HCT116 (cell line): Measurements from ENCODE around the gene CLIC5. TPM values are rescaled to one million over a fixed set of nuclear protein-coding genes. Genes with fewer than 3 reads are reported as not detected.

Experiments
- ATAC-seq: fragments of 200-7000 bp; cut with Tn5 transposase; 2 replicates; pipeline ENCODE4 v1.9.1; 2020; ENCODE audit warnings: mild to moderate bottlenecking, moderate library complexity
- BruUV-seq: library from RNA; stranded (reverse); fragments of 400-500 nt; replicated peaks from 2 replicates; lab custom pipeline; 2021; lab: Mats Ljungman, UMichigan
- CTCF ChIA-PET: fragments of 300-600 bp; sonication (Branson Sonifier 250); formaldehyde crosslinking; loops from one replicate; lab custom pipeline; 2021; ENCODE audit warnings: antibody characterized with exemption; lab: Charles Lee
- POLR2A ChIA-PET: fragments of 300-600, 350-600 bp; sonication (Branson Sonifier 250); formaldehyde crosslinking; loops from one replicate; lab custom pipeline; 2021; ENCODE audit warnings: antibody characterized with exemption; lab: Charles Lee
- RAD21 ChIA-PET, 2 experiments: fragments of 300-600 bp; sonication (Branson Sonifier 250); formaldehyde crosslinking; loops; one replicate each; lab custom pipeline; 2023; ENCODE audit warnings: low total read pairs in 2 of 2; ENCODE audit not compliant: uncharacterized antibody in 2 of 2, unreplicated experiment in 2 of 2, low non-redundant PET in 1 of 2; lab: Charles Lee
- DNase-seq: peaks from one replicate; pipeline ENCODE4 v3.0.0-alpha.2; 2010; ENCODE audit warnings: low read depth, low spot score
- H2AFZ ChIP-seq: fragments of 200-600 bp; shearing (Covaris generic), sonication (generic); 2 replicates; pipeline ENCODE4 v1.6.1; 2017; ENCODE audit warnings: low read depth, mixed run types, mixed read lengths, antibody characterized with exemption, low read length; ENCODE audit not compliant: poor library complexity, severe bottlenecking
- H3K27ac ChIP-seq: 2 replicates; pipeline ENCODE4 v1.5.1; 2012; ENCODE audit warnings: low read depth, low read length
- H3K27me3 ChIP-seq: fragments of 200-600 bp; sonication (generic); 2 replicates; pipeline ENCODE4 v1.6.1; 2016; ENCODE audit warnings: mixed run types, low read length, mixed read lengths; ENCODE audit not compliant: insufficient read depth
- H3K36me3 ChIP-seq, 2 experiments: fragments of 200-500 bp in 1 of 2; fragments of 200-600 bp in 1 of 2; sonication (Bioruptor generic) in 1 of 2; sonication (generic) in 1 of 2; 2 replicates each; pipeline versions ENCODE4 v1.5.1 to v1.6.1; 2014 to 2016; ENCODE audit warnings: low read length in 2 of 2, inconsistent platforms in 1 of 2, mixed read lengths in 1 of 2, mixed run types in 1 of 2; ENCODE audit not compliant: insufficient read depth in 2 of 2, control insufficient read depth in 1 of 2
- H3K4me1 ChIP-seq, 2 experiments: fragments of 200-600 bp in 1 of 2; sonication (generic) in 1 of 2; 2 replicates each; pipeline versions ENCODE4 v1.5.1 to v1.6.1; 2012 to 2017; ENCODE audit warnings: low read length in 2 of 2, inconsistent platforms in 1 of 2, mild to moderate bottlenecking in 1 of 2, mixed read lengths in 1 of 2, mixed run types in 1 of 2, moderate library complexity in 1 of 2; ENCODE audit not compliant: insufficient read depth in 2 of 2, control insufficient read depth in 1 of 2
- H3K4me2 ChIP-seq: fragments of 200-600 bp; sonication (generic); 2 replicates; pipeline ENCODE4 v1.6.1; 2017; ENCODE audit warnings: mixed run types, low read length, mixed read lengths
- H3K4me3 ChIP-seq, 2 experiments: fragments of 200-600 bp in 1 of 2; sonication (generic) in 1 of 2; replicated peaks in 1 of 2; 2 replicates each; pipeline ENCODE4 v1.5.1; 2011 to 2016; ENCODE audit warnings: low read length in 2 of 2, control low read depth in 1 of 2, low read depth in 1 of 2, mild to moderate bottlenecking in 1 of 2, mixed read lengths in 1 of 2, mixed run types in 1 of 2
- H3K79me2 ChIP-seq: fragments of 200-600 bp; sonication (generic); 2 replicates; pipeline ENCODE4 v1.6.1; 2017; ENCODE audit warnings: mild to moderate bottlenecking, mixed run types, low read length, moderate library complexity, mixed read lengths; ENCODE audit not compliant: insufficient read depth
- H3K9ac ChIP-seq: fragments of 200-600 bp; sonication (generic); 2 replicates; pipeline ENCODE4 v1.6.1; 2016; ENCODE audit warnings: low read length, mixed read lengths
- H3K9me2 ChIP-seq: fragments of 200-600 bp; sonication (generic), shearing (Covaris generic); 2 replicates; pipeline ENCODE4 v1.6.1; 2017; ENCODE audit warnings: mixed run types, mild to moderate bottlenecking, moderate library complexity; ENCODE audit not compliant: insufficient read depth
- H3K9me3 ChIP-seq, 2 experiments: fragments of 200-500 bp in 1 of 2; fragments of 200-600 bp in 1 of 2; sonication (Bioruptor generic) in 1 of 2; sonication (generic) in 1 of 2; 2 replicates each; pipeline ENCODE4 v1.6.1; 2014 to 2017; ENCODE audit warnings: low read length in 2 of 2, mixed read lengths in 2 of 2, inconsistent platforms in 1 of 2, low read depth in 1 of 2, mild to moderate bottlenecking in 1 of 2, mixed run types in 1 of 2, moderate library complexity in 1 of 2; ENCODE audit not compliant: control insufficient read depth in 1 of 2, insufficient read depth in 1 of 2
- H4K20me1 ChIP-seq: fragments of 200-600 bp; sonication (generic), shearing (Covaris generic); 2 replicates; pipeline ENCODE4 v1.6.1; 2017; ENCODE audit warnings: mixed run types, mild to moderate bottlenecking, moderate library complexity; ENCODE audit not compliant: insufficient read depth
- CBX3 ChIP-seq: IDR thresholded peaks from 2 replicates; pipeline ENCODE4 v1.6.1; 2012; ENCODE audit warnings: low read depth
- CEBPB ChIP-seq: IDR thresholded peaks from 2 replicates; pipeline ENCODE4 v1.6.1; 2012; ENCODE audit warnings: low read depth
- EGR1 ChIP-seq: IDR thresholded peaks from 2 replicates; pipeline ENCODE4 v1.6.1; 2012; ENCODE audit warnings: low read depth
- ELF1 ChIP-seq: IDR thresholded peaks from 2 replicates; pipeline ENCODE4 v1.6.1; 2012; ENCODE audit warnings: low read depth, borderline replicate concordance
- EZH2 ChIP-seq: fragments of 200-600 bp; sonication (generic); IDR thresholded peaks from 2 replicates; pipeline ENCODE4 v1.6.1; 2017; ENCODE audit warnings: antibody characterized with exemption, mixed run types
- EZH2phosphoT487 ChIP-seq: fragments of 200-600 bp; IDR thresholded peaks from 2 replicates; pipeline ENCODE4 v1.6.1; 2018; ENCODE audit warnings: antibody characterized with exemption, borderline replicate concordance
- FOSL1 ChIP-seq: IDR thresholded peaks from 2 replicates; pipeline ENCODE4 v1.6.1; 2012; ENCODE audit warnings: low read depth
- JUND ChIP-seq: IDR thresholded peaks from 2 replicates; pipeline ENCODE4 v1.6.1; 2012
- POLR2A ChIP-seq: IDR thresholded peaks from 2 replicates; pipeline ENCODE4 v1.7.0; 2011; ENCODE audit warnings: borderline replicate concordance; ENCODE audit not compliant: insufficient read depth, insufficient read length; ENCODE audit errors: extremely low read depth
- POLR2AphosphoS5 ChIP-seq: IDR thresholded peaks from 2 replicates; pipeline ENCODE4 v1.6.1; 2011; ENCODE audit warnings: mild to moderate bottlenecking, low read depth, low read length, moderate library complexity
- RAD21 ChIP-seq: IDR thresholded peaks from 2 replicates; pipeline ENCODE4 v1.6.1; 2012; ENCODE audit warnings: low read depth, mild to moderate bottlenecking
- SIN3A ChIP-seq: IDR thresholded peaks from 2 replicates; pipeline ENCODE4 v1.6.1; 2012; ENCODE audit warnings: low read depth
- SP1 ChIP-seq: IDR thresholded peaks from 2 replicates; pipeline ENCODE4 v1.6.1; 2012; ENCODE audit warnings: low read depth
- YY1 ChIP-seq: IDR thresholded peaks from 2 replicates; pipeline ENCODE4 v1.6.1; 2011; ENCODE audit warnings: low read length, low read depth, moderate library complexity, mild to moderate bottlenecking; ENCODE audit not compliant: insufficient replicate concordance; ENCODE audit errors: extremely low read depth
- ZFX ChIP-seq: fragments of 450-650 bp; IDR thresholded peaks from 2 replicates; pipeline ENCODE4 v1.6.1; 2017
- ZNF274 ChIP-seq: fragments of 200-500 bp; sonication (Bioruptor generic); IDR thresholded peaks from 2 replicates; pipeline ENCODE4 v1.6.1; 2014; ENCODE audit warnings: mild to moderate bottlenecking, low read depth, low read length, inconsistent platforms
- intact Hi-C: fragments of 100-400 bp; cut with micrococcal nuclease; formaldehyde crosslinking; loops from 2 replicates; pipeline ENCODE4 v1.10.0; 2022
- total RNA-seq: library from RNA; stranded (reverse); gene quantifications from one replicate; pipeline ENCODE4 v1.2.1, GENCODE V29; 2021; ENCODE audit not compliant: unreplicated experiment
- TF ChIP-seq, protein P1 (sequence below): IDR thresholded peaks from 2 replicates; pipeline ENCODE4 v1.6.1; 2012
- TF ChIP-seq, protein P2 (sequence below): IDR thresholded peaks from 2 replicates; pipeline ENCODE4 v1.6.1; 2012; ENCODE audit warnings: low read depth
- TF ChIP-seq, protein P3 (sequence below): IDR thresholded peaks from 2 replicates; pipeline ENCODE4 v1.6.1; 2012

CLIC5 gene
- total RNA-seq, 1 experiment from 2014 or later, result 0.20 TPM

DNA sequence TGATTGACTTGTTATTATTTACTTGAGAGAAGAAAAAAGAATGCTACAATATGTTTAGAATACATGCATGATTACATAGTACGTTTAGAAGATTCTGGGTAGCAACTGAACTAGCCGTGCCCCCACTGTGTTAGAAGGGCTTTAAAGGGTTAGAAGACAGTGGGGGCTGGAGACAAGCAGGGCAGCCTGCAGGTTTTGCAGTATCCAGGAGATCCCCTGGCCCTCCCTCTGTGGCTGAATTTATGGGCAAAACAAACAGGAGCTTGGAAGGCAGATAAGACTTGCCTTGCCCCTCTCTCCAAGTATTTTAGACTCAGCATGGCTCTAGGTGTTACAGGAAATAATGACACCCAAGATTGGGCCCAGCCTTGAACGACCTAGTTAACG, 179.2 kb downstream of the CLIC5 start:
- H4K20me1 ChIP-seq, result no peaks in the 10 kb centered on the region

More for the DNA sequence above, 179.2 kb downstream of the CLIC5 start:
- RAD21 ChIA-PET, result no interaction called here
- ATAC-seq, result no peak
- no peak overlapping the region for H3K4me2 ChIP-seq
- no peak overlapping the region for H3K4me3 ChIP-seq
- no TSS peak for BruUV-seq
- no peak overlapping the region for H3K9ac ChIP-seq
- H2AFZ ChIP-seq, result no peak overlapping the region
- no peaks in the 10 kb centered on the region for H3K9me2 ChIP-seq
- POLR2A ChIA-PET, result no interaction called here
- no peaks in the 10 kb centered on the region for H3K27me3 ChIP-seq
- intact Hi-C loops, result no loop called here
- no peaks in the 10 kb centered on the region for H3K36me3 ChIP-seq
- no peak for DNase-seq
- H3K4me1 ChIP-seq, result no peaks in the 10 kb centered on the region
- CTCF ChIA-PET, result no interaction called here
- no peak for TF ChIP-seq EZH2
- no peak for TF ChIP-seq JUND
- no peak for TF ChIP-seq SIN3A
- TF ChIP-seq RAD21, result no peak
- no peak for TF ChIP-seq POLR2A
- no peak for TF ChIP-seq YY1
- TF ChIP-seq, protein P1, sequence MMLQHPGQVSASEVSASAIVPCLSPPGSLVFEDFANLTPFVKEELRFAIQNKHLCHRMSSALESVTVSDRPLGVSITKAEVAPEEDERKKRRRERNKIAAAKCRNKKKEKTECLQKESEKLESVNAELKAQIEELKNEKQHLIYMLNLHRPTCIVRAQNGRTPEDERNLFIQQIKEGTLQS, result no peak
- TF ChIP-seq, protein P2, sequence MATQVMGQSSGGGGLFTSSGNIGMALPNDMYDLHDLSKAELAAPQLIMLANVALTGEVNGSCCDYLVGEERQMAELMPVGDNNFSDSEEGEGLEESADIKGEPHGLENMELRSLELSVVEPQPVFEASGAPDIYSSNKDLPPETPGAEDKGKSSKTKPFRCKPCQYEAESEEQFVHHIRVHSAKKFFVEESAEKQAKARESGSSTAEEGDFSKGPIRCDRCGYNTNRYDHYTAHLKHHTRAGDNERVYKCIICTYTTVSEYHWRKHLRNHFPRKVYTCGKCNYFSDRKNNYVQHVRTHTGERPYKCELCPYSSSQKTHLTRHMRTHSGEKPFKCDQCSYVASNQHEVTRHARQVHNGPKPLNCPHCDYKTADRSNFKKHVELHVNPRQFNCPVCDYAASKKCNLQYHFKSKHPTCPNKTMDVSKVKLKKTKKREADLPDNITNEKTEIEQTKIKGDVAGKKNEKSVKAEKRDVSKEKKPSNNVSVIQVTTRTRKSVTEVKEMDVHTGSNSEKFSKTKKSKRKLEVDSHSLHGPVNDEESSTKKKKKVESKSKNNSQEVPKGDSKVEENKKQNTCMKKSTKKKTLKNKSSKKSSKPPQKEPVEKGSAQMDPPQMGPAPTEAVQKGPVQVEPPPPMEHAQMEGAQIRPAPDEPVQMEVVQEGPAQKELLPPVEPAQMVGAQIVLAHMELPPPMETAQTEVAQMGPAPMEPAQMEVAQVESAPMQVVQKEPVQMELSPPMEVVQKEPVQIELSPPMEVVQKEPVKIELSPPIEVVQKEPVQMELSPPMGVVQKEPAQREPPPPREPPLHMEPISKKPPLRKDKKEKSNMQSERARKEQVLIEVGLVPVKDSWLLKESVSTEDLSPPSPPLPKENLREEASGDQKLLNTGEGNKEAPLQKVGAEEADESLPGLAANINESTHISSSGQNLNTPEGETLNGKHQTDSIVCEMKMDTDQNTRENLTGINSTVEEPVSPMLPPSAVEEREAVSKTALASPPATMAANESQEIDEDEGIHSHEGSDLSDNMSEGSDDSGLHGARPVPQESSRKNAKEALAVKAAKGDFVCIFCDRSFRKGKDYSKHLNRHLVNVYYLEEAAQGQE, result no peak
- TF ChIP-seq, protein P3, sequence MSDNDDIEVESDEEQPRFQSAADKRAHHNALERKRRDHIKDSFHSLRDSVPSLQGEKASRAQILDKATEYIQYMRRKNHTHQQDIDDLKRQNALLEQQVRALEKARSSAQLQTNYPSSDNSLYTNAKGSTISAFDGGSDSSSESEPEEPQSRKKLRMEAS, result no peak
- no peak for TF ChIP-seq ELF1
- no peak for TF ChIP-seq CBX3
- TF ChIP-seq FOSL1, result no peak
- no peak for TF ChIP-seq SP1
- TF ChIP-seq EGR1, result no peak
- TF ChIP-seq ZFX, result no peak
- no peak for TF ChIP-seq ZNF274
- no peak for TF ChIP-seq EZH2phosphoT487
- TF ChIP-seq CEBPB, result no peak
- no peak for TF ChIP-seq POLR2AphosphoS5
- no peaks in the 10 kb centered on the region for H3K9me3 ChIP-seq
- no peaks in the 10 kb centered on the region for H3K79me2 ChIP-seq
- no peak overlapping the region for H3K27ac ChIP-seq
